Activated gamma-delta T cell treated with anti-CD3 and anti-CD28 coated beads, Interleukin-2, amount 50 U/mL, for 16 hours (primary cell): ENCODE data around the gene GM2A.
"Not testable (repeated sequence)": the region's sequence is repeated elsewhere in the genome, so short reads cannot be mapped to it uniquely, and the experiment has no call there.

Source experiments
- DNase-seq: peaks from one replicate; pipeline ENCODE4 v3.0.0-alpha.2; 2020; ENCODE audit warnings: low read depth

Gene GM2A

GRCh38 chr5:151295138-151295537 is 42.2 kb downstream of the GM2A start:
- DNase-seq = no peak

DNA sequence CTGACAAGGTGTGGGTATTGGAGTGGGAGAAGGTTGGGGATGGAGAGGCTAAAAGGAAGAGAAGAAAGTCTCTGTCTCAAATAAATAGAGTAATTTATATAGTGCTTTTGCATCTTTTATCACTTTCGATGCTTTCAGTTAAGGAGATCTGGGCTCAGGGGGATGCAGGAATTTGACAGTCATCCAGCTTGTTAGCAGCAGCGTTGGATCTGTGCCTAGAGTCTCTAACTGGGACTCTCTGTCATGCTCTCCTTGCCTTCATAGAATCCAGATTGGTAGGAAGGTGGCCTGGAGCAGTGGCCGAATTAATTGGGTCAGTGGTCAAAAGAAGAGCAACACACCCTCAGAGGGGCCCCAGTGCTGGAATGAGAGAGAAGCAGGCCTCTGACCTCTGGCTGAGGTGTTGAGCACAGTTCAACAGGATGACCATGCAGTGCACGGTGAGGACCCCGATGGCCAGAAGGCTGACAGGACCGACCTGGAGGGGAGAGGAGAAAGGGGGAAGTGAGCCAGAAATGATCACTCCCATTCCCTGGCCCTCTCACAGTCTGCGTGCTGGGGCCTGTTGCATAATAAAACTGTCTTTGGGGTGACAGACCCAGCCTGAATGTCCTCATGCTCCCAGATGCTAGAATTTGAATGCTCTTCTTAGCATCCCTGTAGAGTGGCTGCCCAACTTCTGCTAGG is 42.9 kb downstream of the GM2A start:
- no peak for DNase-seq

- DNase-seq = no peak
These were observed 43.5 kb downstream of the GM2A start for GRCh38 chr5:151296478-151296830.

- DNase-seq = no peak
These were observed 44.0 kb downstream of the GM2A start for GRCh38 chr5:151296974-151297373.

- no peak for DNase-seq
These were observed 45.3 kb downstream of the GM2A start for GRCh38 chr5:151298063-151298855.

GRCh38 chr5:151303666-151304065 is 50.7 kb downstream of the GM2A start, which contains the start of gene SLC36A3:
SLC36A3 (minus strand) TSS chr5:151303766; CDS start chr5:151303354, 412 bp downstream.
- DNase-seq = no peak

DNA sequence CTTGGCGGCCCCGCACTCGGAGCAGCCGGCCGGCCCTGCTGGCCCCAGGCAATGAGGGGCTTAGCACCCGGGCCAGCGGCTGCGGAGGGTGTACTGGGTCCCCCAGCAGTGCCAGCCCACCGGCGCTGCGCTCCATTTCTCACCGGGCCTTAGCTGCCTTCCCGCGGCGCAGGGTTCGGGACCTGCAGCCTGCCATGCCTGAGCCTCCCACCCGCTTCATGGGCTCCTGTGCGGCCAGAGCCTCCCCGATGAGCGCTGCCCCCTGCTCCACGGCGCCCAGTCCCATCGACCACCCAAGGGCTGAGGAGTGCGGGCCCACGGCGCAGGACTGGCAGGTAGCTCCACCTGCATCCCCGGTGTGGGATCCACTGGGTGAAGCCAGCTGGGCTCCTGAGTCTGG is 56.3 kb downstream of the GM2A start:
- not testable (repeated sequence) for DNase-seq

DNA sequence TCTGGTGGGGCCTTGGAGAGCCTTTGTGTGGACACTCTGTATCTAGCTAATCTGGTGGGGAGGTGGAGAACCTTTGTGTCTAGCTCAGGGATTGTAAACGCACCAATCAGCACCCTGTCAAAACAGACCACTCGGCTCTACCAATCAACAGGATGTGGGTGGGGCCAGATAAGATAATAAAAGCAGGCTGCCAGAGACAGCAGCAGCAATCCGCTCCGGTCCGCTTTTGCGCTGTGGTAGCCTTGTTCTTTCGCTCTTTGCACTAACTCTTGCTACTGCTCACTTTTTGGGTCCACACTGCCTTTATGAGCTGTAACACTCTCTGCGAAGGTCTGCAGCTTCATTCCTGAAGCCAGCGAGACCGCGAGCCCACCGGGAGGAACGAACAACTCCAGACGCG is 56.8 kb downstream of the GM2A start:
- DNase-seq = not testable (repeated sequence)

GRCh38 chr5:151310932-151311331 is 57.9 kb downstream of the GM2A start:
- no peak for DNase-seq

DNA sequence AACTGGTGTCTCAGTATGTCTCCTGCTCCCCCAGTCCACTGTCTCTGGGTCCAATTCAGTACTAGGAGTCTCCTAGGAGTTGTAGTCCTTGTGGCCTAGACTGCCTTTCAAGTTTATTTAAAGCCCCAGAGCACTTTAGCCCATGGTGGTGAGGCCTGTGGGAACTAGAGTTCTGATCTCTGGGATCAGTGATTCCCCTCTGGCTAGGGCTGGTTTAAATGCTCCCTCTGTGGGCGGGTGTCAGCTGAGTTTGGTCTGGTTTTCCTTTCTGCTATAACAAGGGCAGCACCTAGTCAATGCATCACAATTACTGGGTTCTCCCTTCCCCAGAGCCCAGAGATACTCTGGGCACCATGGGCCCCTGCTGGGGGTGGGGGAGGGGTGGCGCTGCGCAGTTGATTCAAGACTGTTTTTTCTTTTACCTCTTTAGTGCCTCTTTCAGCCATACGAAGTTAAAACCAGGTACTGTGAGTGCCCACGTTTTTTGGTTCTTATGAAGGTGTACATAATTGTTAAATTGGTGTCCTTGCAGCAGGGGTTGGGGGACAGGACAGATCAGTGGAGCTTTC is 59.9 kb downstream of the GM2A start:
- DNase-seq = no peak

DNA sequence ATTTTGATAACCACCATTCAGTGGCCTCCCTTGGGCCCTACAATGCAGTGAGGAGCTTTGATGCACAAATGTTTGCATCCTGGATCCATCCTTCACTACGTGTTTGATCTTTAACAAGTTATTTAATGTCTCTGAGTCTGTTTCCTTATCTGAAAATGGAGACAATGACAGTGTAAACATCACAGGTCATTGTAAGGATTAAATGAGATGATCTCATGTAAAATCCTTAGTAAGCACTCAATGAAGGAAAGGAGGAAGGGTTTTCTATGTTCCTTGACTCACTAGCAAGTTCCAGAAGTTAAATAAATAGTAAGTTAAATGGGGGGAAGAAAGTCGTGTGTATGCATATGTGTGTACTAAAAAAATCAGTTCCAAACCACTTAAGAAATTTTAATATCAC is 60.4 kb downstream of the GM2A start:
- no peak for DNase-seq

- peak; percentile 3 for DNase-seq
These were observed 63.1 kb downstream of the GM2A start for GRCh38 chr5:151315998-151316597.

- no peak for DNase-seq
These were observed 64.9 kb downstream of the GM2A start for GRCh38 chr5:151317871-151318270.

DNA sequence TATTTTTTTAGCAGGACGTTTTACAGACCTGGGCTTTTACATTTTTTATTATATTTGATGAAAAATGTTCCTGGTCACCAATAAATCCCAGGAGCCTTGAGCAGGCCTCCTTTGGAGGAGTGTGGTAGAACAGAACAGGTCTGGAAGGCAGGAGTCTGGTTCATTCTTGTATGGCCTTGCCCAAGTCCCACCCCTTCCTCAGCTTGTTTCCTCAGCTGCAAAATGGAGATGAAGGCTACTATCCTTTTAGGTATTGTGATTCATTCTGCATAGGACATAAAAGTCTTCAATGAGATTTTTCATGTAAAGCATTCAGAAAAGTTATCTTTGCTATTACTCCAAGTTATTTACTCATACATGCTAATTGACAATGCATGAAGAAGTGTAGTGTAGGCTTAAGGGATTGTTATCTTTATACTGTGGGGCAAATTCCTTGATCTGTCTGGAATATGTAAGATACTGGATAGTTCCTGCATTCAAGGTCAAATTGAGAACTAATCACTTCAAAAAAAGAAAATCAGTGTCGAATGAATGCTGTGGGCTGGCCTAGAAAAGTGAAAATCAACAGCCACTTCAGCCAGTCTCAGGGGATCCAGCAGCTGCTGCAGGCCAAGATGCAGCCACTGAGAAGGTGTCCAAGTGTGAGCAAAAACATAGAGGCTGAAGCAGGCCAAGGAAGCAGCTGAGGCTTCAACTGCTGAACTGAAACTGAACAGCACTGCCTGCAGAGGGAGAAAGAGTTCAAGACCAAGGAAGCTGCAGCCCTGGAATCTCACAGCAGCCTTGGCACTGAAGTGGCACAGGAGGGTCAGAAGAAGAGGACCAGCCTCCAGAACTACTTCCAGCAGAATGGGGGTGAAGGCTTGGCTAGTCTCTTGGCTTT is 66.1 kb downstream of the GM2A start:
- no peak for DNase-seq
